ENCODE data around the gene MTG2.

MTG2 gene

DNA sequence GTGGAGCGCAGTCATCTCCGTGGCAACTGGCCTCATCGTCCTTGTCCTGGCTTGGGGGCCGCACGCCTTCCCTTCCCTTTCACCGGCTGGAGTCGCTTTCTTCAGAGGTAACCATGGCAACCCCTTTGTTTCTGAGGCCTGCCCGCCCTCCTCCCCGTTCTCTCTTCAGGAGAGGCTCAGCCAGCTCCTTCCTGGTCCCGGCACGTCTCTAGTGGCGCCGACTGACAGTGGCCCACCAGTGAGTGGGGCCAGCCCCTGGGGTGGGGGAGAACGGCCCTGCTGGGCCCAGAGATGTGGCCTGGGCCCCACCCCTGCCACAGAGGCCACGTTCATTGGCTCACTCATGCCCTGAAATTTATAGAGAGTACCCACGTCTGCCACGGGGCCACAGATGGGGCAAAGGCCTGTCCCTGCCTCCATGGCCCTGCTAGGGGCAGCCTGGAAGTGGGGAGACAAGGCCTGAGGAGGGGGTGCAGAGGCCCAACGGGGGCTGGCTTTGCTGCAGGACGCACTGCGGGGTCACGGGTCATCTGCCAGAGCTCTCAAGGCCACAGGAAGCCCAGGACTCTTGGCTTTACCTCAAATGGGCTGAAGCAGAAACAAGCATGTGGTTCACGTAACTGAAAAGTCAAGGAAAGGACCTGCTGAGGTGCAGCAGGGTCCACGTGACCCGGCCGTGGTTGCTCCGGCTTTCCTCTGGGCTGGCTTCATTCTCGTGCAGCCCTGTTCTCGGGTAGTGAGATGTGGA lies 54.1 kb downstream of the MTG2 start:
- no peak for DNase-seq

DNA sequence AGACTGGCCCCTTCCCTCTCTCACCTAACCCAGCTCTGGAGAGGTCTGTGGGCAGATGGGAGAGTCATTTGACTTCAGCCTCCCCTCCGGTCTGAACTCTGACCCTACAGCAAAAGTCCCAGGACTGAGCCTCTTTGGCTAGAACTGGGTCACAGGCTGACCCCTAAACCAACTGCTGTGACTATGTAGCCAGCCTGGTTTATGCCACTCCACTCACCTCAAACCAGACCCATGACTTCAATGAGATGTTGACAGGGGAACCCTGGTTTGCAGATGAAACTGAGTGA lies 54.6 kb downstream of the MTG2 start:
- no peak for DNase-seq

DNA sequence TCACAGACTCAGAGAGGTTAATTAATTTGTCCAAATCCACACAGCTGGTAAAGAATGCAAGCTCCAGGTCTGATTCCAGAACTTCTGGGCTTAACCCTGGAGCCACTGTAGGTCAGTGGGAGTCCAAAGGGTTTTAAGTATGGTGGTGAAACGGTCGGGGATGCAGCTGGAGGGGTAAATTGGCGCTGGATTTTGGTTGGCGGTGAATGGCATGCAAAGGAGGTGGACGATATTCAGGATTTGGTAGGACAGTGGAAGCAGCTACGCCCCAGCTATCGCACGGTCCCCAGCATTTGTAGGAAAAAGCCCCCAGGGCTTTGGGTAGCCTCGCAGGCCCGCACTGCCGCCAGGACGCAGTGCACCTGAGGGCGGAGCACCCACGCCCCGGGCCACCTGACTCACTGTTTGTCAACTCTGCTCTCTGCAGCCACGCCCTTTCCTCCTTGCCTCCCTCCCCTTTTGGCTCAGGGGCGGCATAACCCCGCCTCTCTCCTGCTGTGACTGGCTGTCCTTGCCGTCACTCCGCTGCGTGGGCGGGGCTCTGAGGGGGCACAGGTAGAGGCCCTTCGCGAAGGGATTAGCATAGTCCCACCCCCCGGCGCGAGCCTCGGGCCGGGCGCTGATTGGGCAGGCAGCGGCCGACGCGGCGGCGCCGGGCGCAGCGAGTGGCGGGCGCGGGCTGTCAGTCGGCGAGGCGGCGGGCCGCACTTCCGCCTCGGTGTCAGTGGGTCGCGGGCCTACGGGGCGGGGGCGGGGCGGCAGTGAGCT lies 55.2 kb downstream of the MTG2 start, which contains the start of gene OSBPL2:
OSBPL2 (plus strand) TSS at position 721 of the 768 bp plus-strand sequence. CDS start 17,664 bp downstream, outside the sequence.
- DNase-seq = peak; percentile 100

DNA sequence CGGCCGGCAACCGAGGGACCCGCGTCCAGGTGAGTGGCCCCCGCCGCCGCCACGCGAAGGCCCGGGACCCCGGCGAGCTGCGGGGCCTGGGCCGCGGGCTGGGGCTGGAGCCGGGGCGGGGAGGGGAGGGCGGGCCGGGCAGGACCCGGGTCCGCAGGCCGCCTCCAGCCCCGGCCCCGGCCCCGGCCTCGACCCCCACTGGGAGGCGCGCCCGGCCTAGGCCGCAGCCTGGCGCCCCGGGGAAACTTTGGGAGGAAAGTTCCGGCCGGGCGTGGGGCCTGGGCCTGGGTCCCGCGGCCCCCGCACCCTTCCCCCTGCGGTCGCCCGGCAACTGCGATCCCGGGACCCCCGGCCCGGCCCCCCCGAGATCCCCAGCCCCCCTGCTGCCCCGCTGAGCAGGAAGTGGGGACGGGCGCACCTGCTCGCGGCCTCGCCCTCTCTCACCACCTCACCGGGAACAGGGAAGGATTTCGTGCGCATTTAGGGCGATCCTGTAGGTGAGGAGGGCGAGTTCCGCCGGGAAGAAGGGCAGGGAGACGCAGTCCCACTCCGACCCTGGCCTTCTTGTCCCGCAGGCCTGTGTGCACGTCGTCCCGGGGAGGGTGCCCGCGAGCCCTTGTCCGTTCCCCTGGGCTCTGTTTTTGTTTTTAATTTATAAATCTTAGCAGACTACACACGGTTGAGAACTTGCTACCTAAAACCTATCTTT lies 55.9 kb downstream of the MTG2 start:
- peak in 1 of 2 experiments; percentile 12 for DNase-seq

DNA sequence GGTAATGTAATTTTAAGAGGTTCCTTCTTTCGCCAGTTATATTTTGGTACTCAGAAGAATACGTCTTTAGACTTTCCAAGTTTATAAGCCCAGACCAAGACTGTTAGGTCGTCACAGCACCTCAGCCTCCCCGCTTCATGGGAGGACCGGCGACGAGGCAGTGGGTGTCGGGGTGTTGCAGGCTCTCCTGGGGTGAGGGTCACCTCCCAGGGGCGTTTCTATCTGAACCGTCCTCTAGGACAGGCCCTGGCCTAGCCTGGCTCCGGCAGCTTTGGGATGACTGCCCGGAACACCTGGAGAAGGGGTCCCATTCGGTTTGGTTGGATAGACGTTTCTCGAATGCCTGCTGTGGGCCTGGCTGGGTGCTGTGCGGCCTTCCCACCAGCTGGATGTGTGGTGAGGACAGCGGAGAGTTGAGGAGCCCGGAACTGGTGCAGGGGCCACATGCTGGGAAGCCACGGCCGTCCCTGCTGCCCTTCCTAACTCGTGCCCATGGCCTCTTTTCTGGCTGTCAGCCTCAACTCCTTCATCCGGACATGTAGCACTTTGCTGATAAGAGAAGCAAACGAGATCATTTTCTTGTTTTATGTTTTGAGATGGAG lies 56.6 kb downstream of the MTG2 start:
- DNase-seq = no peak

DNA sequence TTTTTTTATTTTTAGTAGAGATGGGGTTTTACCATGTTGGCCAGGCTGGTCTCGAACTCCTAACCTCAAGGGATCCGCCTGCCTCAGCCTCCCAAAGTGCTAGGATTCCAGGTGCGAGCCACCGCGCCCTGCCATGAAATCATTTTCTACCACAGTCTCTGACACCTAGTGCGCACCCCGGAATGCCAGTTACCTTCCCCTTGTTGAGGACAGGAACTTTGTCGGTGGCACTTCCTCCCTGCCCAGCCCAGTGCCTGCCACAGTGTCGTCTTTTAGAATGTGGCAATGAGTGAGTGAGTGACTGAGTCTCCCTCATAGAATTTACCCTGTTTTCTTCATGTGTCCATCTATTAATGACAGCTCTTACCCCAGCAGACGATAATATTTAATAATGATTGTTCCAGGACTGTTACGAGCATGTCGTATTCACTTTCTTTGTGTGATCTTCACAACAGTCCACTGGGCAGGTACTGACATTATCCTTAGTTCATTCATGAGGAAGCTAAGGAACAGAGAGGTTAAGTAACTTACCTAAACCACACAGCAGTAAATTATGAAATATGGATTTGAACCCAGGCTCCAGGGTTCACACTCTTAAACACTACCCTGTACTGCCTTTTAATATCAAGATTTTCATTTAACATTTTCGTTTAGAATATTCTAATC lies 57.3 kb downstream of the MTG2 start:
- DNase-seq = no peak

DNA sequence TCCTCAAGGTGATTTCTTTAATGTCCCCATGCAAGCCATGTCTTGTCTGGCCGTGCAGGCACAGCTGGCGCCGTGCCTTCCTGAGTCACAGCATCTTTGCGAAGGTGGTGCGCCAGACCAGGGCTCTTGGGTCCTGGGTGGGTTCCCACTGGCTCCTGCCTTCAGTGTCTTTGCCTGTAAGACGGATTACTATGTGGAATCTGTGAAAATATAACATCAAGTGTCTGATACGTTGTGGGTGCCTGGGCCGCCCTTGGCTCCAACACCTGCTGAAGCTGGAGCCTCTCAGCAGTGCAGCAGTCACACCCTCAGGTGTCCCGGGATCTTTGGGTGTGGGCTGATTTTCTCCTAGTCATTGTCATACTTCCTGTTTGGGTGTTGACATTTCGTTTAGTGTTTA lies 58.7 kb downstream of the MTG2 start:
- DNase-seq = no peak

DNA sequence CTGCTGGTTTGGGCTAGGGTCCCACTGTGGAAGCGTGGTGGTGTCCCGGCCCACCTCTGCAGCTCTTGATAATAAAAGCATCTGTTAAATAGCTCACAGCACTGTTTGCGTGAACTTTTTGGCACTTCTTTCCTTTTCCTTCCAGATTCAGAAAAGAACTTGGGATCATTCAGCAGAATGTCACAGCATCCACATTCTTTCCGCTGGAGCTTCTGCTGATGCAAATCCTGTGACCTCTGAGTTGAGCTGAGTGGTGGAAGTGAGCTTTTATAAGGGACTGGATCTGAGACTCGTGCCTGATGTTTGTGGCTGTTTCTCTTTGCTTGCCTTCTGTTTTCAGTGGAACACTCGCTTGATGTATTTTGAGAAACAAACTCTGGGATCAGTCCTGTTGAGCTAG lies 59.3 kb downstream of the MTG2 start:
- no peak for DNase-seq

DNA sequence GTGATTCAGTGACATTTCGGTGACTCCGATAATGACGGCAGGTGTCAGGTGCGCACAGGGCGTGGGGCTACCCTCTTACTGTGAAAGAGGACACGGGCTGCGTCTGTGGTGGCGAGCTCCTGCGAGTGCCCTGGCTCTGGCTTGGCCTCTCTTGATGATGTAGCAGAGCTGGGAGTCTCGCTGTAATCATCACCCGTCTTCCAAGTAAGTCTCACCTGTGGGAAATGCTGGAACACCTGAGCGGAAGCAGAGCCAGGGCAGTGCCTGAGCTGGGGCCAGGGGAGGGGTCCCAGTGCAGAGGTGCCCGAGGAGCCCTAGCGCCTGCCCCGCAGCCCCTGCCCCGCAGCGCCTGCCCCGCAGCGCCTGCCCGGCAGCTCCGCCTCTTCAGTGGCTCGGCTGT lies 60.3 kb downstream of the MTG2 start:
- DNase-seq = no peak

DNA sequence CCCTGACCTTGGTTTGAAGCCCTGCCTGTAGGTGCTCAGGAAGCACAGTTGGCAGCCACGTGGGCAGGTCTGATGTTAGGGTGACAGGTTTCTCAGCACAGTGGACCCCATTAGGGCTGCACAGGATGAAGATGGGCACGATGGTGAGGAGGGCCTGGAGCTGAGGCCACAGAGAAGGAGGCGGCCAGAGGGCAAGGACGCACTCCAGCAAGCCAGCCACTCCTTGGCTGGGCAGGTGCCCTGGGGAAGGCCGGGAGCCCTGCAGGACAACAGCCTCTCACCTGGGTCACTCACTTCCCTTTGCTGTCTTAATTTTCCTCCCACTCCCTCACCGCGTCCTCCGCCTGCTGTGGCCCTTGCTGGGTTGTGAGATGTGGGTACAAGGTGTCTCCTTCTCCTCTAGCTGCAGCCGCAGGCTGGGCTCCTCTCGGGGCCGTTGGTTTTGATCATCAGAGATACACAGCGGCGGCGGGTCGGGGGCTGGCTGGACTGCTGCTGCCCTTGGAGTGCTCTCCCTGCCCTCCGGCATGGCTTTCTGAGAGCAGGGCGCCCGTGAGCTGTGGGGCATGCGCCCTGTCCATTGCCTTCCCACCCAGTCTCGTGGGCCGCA lies 61.2 kb downstream of the MTG2 start:
- no peak for DNase-seq

DNA sequence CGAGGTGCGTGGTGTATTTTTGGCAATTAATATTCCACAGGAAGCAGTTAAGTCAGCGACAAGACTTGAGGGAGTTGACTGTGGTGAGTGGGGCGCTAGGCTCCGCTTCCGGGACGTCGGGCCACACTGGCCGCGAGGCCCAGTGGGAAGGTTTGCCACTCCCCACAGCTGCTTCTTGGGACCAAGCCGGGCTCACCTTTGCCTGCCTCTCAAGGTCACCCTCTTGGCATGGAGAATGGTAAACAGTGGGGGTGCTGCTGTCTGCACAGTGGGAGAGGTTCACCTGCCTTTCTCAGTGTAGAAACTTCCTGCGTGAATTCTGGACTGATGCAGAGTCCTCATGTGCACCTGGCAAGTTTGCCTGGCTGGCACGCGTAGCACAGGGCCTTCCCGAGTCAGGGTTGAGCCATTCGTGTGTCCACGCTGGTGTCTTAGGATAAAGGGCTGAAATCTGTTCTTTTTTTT lies 61.8 kb downstream of the MTG2 start:
- DNase-seq = no peak

DNA sequence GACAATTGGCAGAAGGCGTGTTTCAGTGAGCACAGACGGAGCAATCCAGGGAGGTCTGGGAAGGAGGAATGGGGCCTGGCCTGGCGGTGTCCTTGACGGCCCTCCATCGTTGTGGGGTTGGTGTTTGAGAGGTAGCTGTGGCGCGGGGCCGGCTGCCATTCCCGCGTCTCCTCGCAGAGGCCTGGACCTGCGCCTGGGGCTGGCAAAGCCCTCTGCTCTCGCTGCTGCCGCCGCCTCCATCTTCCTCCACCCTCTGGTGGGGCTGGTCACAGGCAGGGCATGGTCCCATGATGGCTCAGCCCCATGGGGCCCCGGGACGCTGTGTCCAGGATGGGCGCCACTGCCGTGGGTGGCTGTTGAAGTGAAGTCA lies 63.1 kb downstream of the MTG2 start:
- DNase-seq = no peak

DNA sequence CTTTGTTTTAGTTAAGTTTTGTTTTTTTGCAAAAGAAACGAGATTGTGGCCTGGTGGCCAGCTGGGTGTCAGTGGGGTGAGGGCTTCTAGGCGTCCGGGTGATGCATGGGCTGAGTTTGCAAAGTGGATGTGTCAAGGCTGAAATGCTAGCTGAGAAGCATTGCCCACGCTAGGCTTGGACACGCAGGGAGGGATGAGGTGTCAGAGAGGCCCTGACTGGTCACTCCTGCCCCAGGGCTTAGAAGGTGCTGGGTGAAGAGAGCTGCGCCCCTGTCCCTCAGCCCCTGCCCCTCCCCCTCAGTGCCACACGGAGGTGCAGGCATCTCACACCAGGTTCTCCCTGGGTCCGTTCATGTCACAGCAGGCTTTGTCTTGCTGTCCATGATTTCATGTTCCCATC lies 63.6 kb downstream of the MTG2 start:
- DNase-seq = no peak

DNA sequence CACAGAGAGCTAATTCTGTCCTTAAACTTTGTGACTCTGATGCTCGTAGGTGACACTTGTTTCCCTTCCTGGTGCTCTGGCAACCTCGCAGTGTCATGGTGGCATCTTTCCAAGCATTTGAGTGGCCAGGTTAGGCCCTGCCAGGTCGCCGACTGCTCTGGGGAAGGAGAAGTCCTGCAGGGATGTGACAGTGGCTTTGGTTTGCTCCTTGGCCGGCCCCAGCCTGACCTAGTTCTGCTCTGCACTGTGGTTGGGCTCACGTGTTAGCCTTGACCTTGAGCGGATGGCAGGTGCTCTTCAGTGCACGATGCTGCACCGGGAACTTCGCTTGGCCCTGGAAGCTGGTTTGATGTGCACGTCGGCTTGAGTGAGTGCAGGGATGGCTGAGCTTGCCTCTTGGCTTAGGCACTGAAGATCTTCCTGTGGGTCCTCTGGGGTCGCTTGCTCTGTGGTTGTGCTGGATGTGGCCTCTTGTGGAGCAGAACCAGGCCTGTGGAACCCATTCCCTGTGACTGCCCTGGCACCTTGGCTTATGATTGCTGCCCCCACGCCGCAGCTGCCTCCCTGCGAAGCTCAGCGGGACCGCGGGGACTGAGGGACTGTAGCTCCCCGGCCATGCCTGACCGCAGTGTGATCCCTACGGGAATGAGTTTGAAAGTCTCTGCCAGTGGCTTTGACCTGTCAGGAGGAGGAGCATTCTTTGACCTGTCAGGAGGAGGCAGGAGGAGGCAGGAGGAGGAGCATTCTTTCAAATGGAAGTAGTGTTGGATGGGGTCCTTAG lies 64.2 kb downstream of the MTG2 start:
- no peak for DNase-seq

DNA sequence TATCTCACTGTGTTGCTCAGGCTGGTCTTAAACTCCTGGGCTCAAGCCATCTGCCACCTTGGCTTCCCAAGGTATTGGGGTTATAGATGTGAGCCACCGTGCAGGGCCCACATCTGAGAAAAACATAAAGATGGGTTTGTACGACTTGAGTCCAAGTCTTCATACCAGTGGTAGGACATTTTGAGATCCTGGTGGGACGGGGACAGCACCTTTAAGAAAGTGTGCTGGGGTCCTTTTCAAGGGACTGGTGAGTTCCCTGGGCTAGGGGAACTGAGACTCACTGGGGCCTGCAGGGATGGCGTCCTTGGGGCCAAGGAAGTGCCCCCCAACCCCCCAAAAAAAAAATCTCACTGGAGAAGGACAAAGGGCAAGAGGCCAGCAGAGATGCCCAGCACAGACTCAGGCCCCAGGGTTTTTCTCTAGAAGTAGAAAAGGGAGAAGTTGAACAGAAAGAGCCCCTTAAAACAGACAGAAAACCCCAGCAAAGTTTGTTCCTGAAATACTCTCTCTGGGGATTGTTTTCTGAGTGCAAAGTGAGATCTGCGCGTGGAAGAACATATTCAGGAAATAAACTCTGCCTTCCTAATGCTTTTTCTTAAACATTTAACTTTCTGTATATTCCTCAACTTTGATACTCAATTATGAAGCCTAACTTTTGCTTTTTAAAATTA lies 66.2 kb downstream of the MTG2 start:
- no peak for DNase-seq

DNA sequence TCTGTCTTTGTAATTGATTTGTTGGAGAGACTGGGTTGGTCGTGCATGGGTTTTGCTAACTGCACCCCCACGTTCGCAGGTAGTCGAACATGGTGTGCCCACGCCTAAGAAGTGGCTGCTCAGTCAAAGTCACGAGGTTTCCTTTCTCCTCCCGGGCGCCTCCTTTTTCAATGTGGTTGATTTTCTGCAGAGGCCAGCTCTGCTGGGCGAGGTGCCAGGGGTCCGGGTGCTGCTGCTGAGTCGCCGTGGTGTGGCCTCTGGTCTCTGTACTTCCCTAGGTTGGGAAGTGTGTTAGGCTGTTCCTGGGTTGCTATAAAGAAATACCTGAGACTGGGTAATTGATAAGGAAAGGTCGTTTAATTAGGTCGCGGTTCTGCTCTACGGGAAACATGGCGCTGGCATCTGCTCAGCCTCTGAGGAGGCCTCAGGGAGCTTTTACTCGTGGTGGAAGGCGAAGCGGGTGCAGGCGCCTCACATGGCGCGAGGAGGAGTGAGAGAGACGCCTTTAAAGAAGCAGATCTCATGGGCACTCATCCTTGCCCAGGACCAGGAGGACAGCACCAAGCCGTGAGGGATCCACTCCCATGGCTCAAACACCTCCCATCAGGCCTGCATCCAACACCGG lies 69.6 kb downstream of the MTG2 start:
- no peak for DNase-seq

Measured in activated CD4-positive, alpha-beta T cell treated with anti-CD3 and anti-CD28 coated beads, Interleukin-2, amount 50 U/mL, for 48 hours (primary cell).